ENCODE measurements around the gene TAF11L5. TPM values are rescaled to one million over a fixed set of nuclear protein-coding genes. Genes with fewer than 3 reads are reported as not detected.

Gene TAF11L5
- total RNA-seq (2022; extraction: Qiagen RNA extraction): not detected in 5 replicates

DNA sequence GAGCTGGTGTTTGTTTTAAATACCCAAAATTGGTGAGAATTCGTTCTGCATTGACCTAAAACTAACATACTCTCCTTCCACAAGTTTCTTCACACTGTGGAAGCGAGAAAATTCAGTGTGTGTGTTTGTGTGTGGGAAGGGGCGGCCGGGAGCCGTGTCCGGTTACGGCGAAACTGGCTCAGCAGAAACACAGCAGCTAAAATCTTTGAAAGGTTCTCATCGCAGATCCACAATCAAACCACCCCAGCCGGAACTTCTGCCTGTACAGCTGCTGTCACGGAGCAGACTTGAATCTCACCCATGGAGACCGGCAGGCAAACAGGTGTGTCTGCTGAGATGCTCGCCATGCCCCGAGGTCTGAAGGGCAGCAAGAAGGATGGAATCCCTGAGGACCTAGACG lies at the start of gene TAF11L5:
Gene TAF11L5, plus strand, starts transcription at position 301 of the 400 bp plus-strand sequence.

DNA sequence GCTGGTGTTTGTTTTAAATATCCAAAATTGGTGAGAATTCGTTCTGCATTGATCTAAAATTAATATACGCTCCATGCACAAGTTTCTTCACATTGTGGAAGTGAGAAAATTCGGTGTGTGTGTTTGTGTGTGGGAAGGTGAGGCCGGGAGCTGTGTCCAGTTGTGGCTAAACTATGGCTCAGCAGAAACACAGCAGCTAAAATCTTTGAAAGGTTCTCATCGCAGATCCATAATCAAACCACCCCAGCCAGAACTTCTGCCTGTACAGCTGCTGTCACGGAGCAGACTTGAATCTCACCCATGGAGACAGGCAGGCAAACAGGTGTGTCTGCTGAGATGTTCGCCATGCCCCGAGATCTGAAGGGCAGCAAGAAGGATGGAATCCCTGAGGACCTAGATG lies 27.1 kb upstream of the TAF11L5 start, which contains the start of gene TAF11L2:
Gene TAF11L2, plus strand, starts transcription at position 301 of the 400 bp plus-strand sequence.

DNA sequence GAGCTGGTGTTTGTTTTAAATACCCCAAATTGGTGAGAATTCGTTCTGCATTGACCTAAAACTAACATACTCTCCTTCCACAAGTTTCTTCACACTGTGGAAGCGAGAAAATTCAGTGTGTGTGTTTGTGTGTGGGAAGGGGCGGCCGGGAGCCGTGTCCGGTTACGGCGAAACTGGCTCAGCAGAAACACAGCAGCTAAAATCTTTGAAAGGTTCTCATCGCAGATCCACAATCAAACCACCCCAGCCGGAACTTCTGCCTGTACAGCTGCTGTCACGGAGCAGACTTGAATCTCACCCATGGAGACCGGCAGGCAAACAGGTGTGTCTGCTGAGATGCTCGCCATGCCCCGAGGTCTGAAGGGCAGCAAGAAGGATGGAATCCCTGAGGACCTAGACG lies 7.0 kb upstream of the TAF11L5 start, which contains the start of gene TAF11L3:
Gene TAF11L3, plus strand, starts transcription at position 301 of the 400 bp plus-strand sequence.

DNA sequence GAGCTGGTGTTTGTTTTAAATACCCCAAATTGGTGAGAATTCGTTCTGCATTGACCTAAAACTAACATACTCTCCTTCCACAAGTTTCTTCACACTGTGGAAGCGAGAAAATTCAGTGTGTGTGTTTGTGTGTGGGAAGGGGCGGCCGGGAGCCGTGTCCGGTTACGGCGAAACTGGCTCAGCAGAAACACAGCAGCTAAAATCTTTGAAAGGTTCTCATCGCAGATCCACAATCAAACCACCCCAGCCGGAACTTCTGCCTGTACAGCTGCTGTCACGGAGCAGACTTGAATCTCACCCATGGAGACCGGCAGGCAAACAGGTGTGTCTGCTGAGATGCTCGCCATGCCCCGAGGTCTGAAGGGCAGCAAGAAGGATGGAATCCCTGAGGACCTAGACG lies 3.5 kb upstream of the TAF11L5 start, which contains the start of gene TAF11L4:
Gene TAF11L4, plus strand, starts transcription at position 301 of the 400 bp plus-strand sequence.

DNA sequence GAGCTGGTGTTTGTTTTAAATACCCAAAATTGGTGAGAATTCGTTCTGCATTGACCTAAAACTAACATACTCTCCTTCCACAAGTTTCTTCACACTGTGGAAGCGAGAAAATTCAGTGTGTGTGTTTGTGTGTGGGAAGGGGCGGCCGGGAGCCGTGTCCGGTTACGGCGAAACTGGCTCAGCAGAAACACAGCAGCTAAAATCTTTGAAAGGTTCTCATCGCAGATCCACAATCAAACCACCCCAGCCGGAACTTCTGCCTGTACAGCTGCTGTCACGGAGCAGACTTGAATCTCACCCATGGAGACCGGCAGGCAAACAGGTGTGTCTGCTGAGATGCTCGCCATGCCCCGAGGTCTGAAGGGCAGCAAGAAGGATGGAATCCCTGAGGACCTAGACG lies 3.3 kb downstream of the TAF11L5 start, which contains the start of gene TAF11L6:
Gene TAF11L6, plus strand, starts transcription at position 301 of the 400 bp plus-strand sequence.

Other genes starting within 250 kb of the TAF11L5 start
- gene TAF11L2, start 27.0 kb upstream of the TAF11L5 start, total RNA-seq (2022; extraction: Qiagen RNA extraction): not detected in 5 replicates
- gene TAF11L3, start 6.9 kb upstream of the TAF11L5 start, total RNA-seq (2022; extraction: Qiagen RNA extraction): not detected in 5 replicates
- not detected in 5 replicates for gene TAF11L4, start 3.4 kb upstream of the TAF11L5 start, total RNA-seq (2022; extraction: Qiagen RNA extraction)
- gene TAF11L6, start 3.4 kb downstream of the TAF11L5 start, total RNA-seq (2022; extraction: Qiagen RNA extraction): not detected in 5 replicates
- not detected in 5 replicates for gene TAF11L7, start 60.5 kb downstream of the TAF11L5 start, total RNA-seq (2022; extraction: Qiagen RNA extraction)
- not detected in 5 replicates for gene TAF11L8, start 65.7 kb downstream of the TAF11L5 start, total RNA-seq (2022; extraction: Qiagen RNA extraction)
- not detected in 5 replicates for gene TAF11L9, start 69.2 kb downstream of the TAF11L5 start, total RNA-seq (2022; extraction: Qiagen RNA extraction)
- not detected in 5 replicates for gene TAF11L10, start 72.6 kb downstream of the TAF11L5 start, total RNA-seq (2022; extraction: Qiagen RNA extraction)
- gene TAF11L11, start 78.9 kb downstream of the TAF11L5 start, total RNA-seq (2022; extraction: Qiagen RNA extraction): 0.07 to 0.25 TPM (median 0.15 TPM) in 4 of 5 replicates, not detected in the other
- gene TAF11L12, start 85.2 kb downstream of the TAF11L5 start, total RNA-seq (2022; extraction: Qiagen RNA extraction): 0.13 TPM in 1 of 5 replicates, not detected in the others
- not detected in 5 replicates for gene TAF11L13, start 106.9 kb downstream of the TAF11L5 start, total RNA-seq (2022; extraction: Qiagen RNA extraction)
- 0.17 TPM in 1 of 5 replicates, not detected in the others for gene TAF11L14, start 109.2 kb downstream of the TAF11L5 start, total RNA-seq (2022; extraction: Qiagen RNA extraction)

All from A549 treated with dexamethasone at 1 μM for 4 hours (cell line).